ENCODE results near the gene BSDC1. TPM values are rescaled to one million over a fixed set of nuclear protein-coding genes. Genes with fewer than 3 reads are reported as not detected.

The BSDC1 gene
- total RNA-seq, 2 experiments from 2014 or later = 35.2 to 38.3 TPM

DNA sequence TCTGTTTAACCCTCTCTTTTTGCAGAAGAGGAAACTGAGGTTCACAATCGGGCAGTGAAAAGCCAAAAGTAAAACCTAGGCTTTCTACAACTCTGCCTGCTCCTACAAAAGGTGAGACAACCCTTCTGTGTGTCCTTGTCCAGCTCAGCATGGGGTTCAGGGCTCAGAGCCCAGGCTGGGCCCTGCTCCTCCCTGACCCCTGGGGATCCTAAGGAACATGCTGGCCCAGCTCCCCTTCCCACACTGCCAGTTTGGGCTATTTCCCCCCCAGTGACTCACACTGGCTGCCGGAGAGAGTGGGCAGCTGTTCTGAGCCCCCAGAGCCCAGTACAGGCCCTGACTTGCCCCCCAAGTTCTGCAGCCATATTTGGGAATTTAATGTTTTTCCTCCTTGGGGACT, 40.8 kb downstream of the BSDC1 start:
- no peak for DNase-seq
- CTCF ChIA-PET = interaction anchor here (1.1 to 1.3 kb wide), 2 partner anchors 73 to 105 kb away, joined by 3 to 4 read pairs; no protein-coding TSS in a partner anchor
- peaks cover 33% of the 10 kb centered on the region for H3K4me1 Mint-ChIP-seq (ENCODE audit: low read depth)
- H3K36me3 Mint-ChIP-seq (ENCODE audit: low read depth) = peaks cover 2% of the 10 kb centered on the region
- H3K27ac Mint-ChIP-seq = no peak overlapping the region
- no peaks in the 10 kb centered on the region for H3K27me3 Mint-ChIP-seq (ENCODE audit: low read depth)
- intact Hi-C loops (cut with micrococcal nuclease) = loop anchor here (5.0 kb wide), 1 partner anchor 131 kb away; the partner anchor contains the start of genes EIF3I and TMEM234
- peak overlapping the region; percentile 49 for H3K4me3 Mint-ChIP-seq
- H3K9me3 Mint-ChIP-seq = peaks cover 2% of the 10 kb centered on the region

DNA sequence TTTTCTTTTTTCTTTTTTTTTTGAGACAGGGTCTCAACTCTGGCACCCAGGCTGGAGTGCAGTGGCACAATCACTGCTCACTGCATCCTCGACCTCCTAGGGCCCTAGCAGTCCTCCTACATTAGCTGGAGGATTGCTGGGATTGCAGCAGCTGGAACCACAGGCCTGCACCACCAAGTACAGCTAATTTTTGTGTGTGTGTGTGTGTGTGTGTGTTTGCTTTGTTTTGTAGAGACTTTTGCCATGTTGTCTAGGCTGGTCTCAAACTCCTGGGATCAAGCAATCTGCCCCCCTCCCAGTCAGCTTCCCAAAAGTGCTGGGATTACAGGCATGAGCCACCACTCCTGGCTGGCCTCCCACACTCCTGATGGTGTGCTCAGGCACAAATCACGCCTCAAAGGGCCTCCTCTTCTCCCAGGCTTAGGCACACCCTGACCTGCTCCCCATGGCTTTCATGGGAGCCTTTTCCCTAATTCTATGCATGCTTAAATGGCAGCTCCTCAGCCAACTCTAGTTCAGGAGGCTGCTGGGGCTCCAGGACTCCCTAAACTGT, 41.3 kb downstream of the BSDC1 start:
- Mint-ChIP-seq H3K4me1 (ENCODE audit: low read depth) (peaks cover 31% of the 10 kb centered on the region), H3K27me3 (ENCODE audit: low read depth) (no peaks in the 10 kb centered on the region), H3K36me3 (ENCODE audit: low read depth) (no peaks in the 10 kb centered on the region), H3K9me3 (peaks cover 2% of the 10 kb centered on the region), H3K27ac (no peak overlapping the region), H3K4me3 (peak overlapping the region; percentile 49)
- no peak for DNase-seq
- intact Hi-C loops (cut with micrococcal nuclease) = loop anchor here (5.0 kb wide), 1 partner anchor 131 kb away; the partner anchor contains the start of genes EIF3I and TMEM234
- CTCF ChIA-PET = interaction anchor here (1.1 to 1.3 kb wide), 2 partner anchors 74 to 105 kb away, joined by 3 to 4 read pairs; no protein-coding TSS in a partner anchor

DNA sequence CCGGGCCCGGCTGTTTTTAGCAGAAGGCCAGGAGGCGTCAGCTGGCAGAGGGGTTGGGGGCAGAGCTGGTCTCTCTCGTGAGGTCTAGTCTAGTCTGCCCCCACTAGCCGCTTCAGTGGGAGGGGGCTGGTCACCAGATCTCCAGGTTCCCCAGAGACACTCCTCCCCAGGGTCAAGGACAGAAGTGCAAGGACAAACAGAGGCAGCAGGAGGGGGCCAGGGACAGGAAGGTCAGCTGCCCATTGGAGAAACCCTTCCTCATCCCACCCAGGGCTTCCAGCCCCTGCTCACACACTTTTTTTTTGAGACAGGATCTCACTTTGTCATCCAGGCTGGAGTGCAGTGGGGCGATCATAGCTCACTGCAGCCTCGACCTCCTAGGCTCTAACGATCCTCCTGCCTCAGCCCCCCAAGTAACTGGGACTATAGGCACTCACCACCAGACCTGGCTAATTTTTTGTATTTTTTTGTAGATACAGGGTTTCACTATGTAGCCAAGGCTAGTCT, 41.9 kb downstream of the BSDC1 start:
- Mint-ChIP-seq H3K4me1 (ENCODE audit: low read depth) (peaks cover 31% of the 10 kb centered on the region), H3K4me3 (peak overlapping the region; percentile 83), H3K27ac (no peak overlapping the region), H3K9me3 (peaks cover 2% of the 10 kb centered on the region), H3K27me3 (ENCODE audit: low read depth) (no peaks in the 10 kb centered on the region), H3K36me3 (ENCODE audit: low read depth) (no peaks in the 10 kb centered on the region)
- no peak for DNase-seq
- intact Hi-C loops (cut with micrococcal nuclease) = loop anchor here (5.0 kb wide), 1 partner anchor 130 kb away; the partner anchor contains the start of genes EIF3I and TMEM234
- CTCF ChIA-PET = interaction anchor here (0.7 to 1.3 kb wide), 3 partner anchors 15 to 104 kb away, joined by 3 to 4 read pairs (median 3); no protein-coding TSS in a partner anchor

DNA sequence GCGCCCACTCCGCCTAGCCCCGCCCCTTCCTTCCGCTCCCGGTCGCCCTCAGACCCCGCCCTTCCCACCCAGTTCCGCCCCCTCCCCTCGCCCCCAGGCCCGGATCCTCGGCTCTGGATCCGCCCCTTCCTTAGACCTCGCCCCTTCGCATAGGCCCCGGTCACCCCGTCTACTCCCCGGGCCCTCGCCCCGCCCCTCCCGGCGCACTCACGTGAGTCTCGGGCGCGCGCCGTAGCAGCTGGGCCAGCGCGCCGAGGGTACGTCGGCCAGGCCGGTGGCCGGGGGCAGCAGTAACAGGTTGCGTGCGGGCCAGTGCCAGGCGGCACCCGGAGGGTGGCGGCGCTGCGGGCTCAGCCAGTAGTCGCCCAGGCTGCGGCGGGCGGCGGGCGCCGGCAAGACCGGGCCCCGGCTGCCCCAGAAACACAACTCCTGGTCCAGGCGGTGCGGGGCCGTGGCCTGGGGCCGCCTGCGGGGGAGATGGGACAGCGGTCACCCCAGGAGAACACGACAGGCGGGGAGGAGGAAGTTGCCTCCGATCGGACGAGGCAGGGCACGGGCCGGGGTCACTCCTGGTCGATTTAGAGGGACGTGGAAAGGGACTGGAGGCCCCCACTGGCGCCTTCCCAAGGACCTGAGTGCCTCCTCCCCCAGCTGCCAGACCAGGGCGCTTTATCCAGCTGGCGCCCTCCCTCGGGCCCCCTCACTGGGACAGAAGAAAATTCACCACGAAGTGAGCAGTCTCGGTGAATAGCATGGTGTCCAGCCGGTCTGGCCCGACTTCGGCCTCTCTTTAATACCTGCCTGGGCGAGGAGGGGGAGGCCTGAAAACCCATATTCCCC, 42.6 kb downstream of the BSDC1 start:
- peak overlapping the region; percentile 83 for H3K4me3 Mint-ChIP-seq
- CTCF ChIA-PET = interaction anchor here (0.7 to 1.7 kb wide), 3 partner anchors 14 to 103 kb away, joined by 3 to 5 read pairs (median 4); partner anchors contain the start of gene MARCKSL1
- no peaks in the 10 kb centered on the region for H3K27me3 Mint-ChIP-seq (ENCODE audit: low read depth)
- peaks cover 2% of the 10 kb centered on the region for H3K9me3 Mint-ChIP-seq
- H3K36me3 Mint-ChIP-seq (ENCODE audit: low read depth) = no peaks in the 10 kb centered on the region
- H3K27ac Mint-ChIP-seq = peak overlapping the region; percentile 76
- H3K4me1 Mint-ChIP-seq (ENCODE audit: low read depth) = peaks cover 31% of the 10 kb centered on the region
- peak; percentile 95 for DNase-seq
- intact Hi-C loops (cut with micrococcal nuclease) = loop anchor here (1.0 to 5.0 kb wide), 4 partner anchors 12 to 279 kb away; partner anchors contain the start of genes BSDC1, EIF3I, TMEM234 and TMEM39B

DNA sequence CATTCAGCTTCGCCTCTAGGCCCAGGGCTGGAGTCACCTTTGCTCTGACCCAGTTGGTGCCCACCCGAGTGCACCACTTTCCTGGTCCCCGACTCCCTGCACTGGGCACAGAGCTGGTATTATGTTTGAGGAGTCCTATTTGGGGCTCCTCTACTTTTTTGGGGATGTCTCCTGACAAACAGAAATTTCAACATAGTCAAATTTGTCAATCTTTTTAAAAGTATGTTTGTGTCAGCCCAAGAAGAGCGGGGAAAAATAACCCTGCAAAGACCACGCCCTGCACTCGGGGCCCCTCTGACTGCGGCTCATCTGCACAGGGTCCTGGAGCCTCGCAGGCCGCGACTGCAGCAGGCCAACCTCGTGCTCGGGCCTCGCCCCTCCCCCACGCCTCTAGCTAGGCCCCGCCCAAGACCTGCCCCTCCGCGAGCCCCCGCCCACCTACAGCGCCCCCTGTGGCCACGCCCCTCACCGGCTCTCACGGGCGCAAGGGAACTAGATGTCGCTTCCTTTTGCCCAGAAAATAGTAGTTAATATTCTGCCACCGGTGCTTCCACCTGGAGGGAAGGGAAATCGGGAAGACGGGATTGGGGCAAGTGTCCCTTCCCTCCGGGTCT, 43.3 kb downstream of the BSDC1 start:
- Mint-ChIP-seq H3K9me3 (peaks cover 2% of the 10 kb centered on the region), H3K36me3 (ENCODE audit: low read depth) (no peaks in the 10 kb centered on the region), H3K4me3 (peak overlapping the region; percentile 83), H3K27ac (peak overlapping the region; percentile 76), H3K27me3 (ENCODE audit: low read depth) (no peaks in the 10 kb centered on the region), H3K4me1 (ENCODE audit: low read depth) (peaks cover 38% of the 10 kb centered on the region)
- CTCF ChIA-PET = interaction anchor here (1.7 kb wide), 2 partner anchors 15 to 20 kb away, joined by 3 to 5 read pairs; partner anchors contain the start of gene MARCKSL1
- intact Hi-C loops (cut with micrococcal nuclease) = loop anchor here (1.0 to 5.0 kb wide), 4 partner anchors 12 to 278 kb away; partner anchors contain the start of genes BSDC1, EIF3I, TMEM234 and TMEM39B
- DNase-seq = no peak

DNA sequence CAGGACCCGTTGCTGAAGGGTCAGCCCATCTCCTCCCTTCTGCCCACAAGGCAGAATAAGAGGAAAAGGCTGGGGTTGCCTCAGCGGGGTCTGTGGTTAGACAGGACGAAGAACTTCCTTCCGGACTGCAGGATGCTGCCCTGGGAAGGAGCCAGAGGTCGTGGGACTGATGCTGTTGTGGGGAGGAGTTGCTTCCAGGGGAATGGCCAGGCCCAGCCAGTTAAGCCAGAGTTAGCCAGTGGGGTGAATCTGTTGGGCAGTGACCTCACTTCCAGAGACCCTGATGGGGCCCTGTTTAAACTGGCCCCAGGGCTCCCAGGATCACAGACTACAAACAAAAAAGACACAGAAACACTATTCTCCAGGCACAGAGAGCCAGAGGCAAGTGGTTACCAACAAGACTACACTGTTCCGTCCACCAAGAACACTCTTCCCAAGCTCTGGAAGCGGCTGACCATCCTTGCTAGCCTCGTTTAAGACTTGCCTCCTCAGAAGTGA, 45.0 kb downstream of the BSDC1 start:
- no peak for DNase-seq
- intact Hi-C loops (cut with micrococcal nuclease) = no loop called here
- H3K27ac Mint-ChIP-seq = no peak overlapping the region
- H3K9me3 Mint-ChIP-seq = peaks cover 2% of the 10 kb centered on the region
- no peaks in the 10 kb centered on the region for H3K27me3 Mint-ChIP-seq (ENCODE audit: low read depth)
- no peaks in the 10 kb centered on the region for H3K36me3 Mint-ChIP-seq (ENCODE audit: low read depth)
- no peak overlapping the region for H3K4me3 Mint-ChIP-seq
- CTCF ChIA-PET = interaction anchor here (1.7 kb wide), 1 partner anchor 18 kb away, joined by 3 read pairs; no protein-coding TSS in a partner anchor
- H3K4me1 Mint-ChIP-seq (ENCODE audit: low read depth) = peaks cover 49% of the 10 kb centered on the region

DNA sequence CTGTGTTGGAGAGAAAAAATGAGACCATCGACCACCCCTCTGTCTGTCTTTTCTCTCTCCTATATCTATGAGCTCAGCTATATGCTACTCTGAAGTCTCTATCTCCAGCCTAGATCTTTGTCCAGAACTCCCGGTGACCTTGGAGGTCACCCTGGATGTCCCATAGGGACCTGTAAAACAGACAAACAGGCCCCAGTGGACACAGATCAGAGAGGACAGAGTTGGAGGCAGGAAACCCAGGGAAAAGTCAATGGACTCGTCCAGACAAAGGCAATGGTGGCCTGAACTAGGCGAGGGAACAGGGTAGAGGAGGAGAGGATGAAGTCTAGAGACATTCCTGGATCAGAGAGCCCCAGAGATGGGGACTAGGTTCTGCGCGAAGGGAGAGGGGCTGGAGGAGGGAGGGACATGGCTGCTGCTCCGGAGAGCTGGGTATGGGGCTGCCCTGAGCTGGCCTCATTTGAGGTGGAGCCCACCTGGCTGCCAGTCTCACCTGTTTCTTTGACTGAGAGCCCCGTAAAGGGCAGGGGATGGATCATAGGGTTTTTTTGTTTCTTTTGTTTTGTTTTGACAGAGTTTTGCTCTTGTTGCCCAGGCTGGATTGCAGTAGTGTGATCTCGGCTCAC, 47.6 kb downstream of the BSDC1 start:
- no peak for DNase-seq
- intact Hi-C loops (cut with micrococcal nuclease) = no loop called here
- H3K9me3 Mint-ChIP-seq = peaks cover 2% of the 10 kb centered on the region
- CTCF ChIA-PET = interaction anchor here (0.7 kb wide), 1 partner anchor 209 kb away, joined by 4 read pairs; no protein-coding TSS in a partner anchor
- no peak overlapping the region for H3K4me3 Mint-ChIP-seq
- H3K27ac Mint-ChIP-seq = no peak overlapping the region
- H3K27me3 Mint-ChIP-seq (ENCODE audit: low read depth) = no peaks in the 10 kb centered on the region
- no peaks in the 10 kb centered on the region for H3K36me3 Mint-ChIP-seq (ENCODE audit: low read depth)
- peaks cover 43% of the 10 kb centered on the region for H3K4me1 Mint-ChIP-seq (ENCODE audit: low read depth)

DNA sequence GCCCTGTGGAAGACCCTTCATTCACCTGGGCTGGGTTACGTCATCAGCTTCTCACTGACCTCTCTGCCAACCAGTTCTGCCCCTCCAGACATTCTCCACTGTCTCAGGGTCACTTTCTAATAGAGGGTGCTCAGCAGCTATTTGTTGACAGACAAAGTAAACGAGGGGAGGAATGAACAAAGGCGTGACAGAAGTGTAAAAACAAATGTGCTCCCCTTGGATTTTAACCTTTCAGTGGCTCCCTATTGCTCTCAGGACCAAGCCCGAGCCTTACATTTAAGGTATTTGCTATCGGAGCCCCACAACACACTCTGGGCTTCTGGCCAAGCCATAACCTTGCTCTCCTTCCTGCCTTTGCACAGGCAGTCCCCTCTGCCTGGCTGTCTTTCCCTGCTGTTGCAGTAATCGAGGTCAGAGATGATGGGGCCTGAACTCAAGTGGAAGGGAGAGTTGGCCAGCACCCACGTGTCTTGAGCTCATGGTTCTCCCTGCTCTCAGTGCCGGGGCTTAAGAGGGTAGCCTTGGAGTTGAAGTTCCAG, 48.9 kb downstream of the BSDC1 start:
- H3K27ac Mint-ChIP-seq = no peak overlapping the region
- H3K9me3 Mint-ChIP-seq = peaks cover under 1% of the 10 kb centered on the region
- intact Hi-C loops (cut with micrococcal nuclease) = no loop called here
- CTCF ChIA-PET = interaction anchor here (0.6 to 2.1 kb wide), 5 partner anchors 9 to 90 kb away, joined by 3 to 6 read pairs (median 3); partner anchors contain the start of gene MARCKSL1
- peaks cover 37% of the 10 kb centered on the region for H3K4me1 Mint-ChIP-seq (ENCODE audit: low read depth)
- peak; percentile 19 for DNase-seq
- no peaks in the 10 kb centered on the region for H3K36me3 Mint-ChIP-seq (ENCODE audit: low read depth)
- H3K27me3 Mint-ChIP-seq (ENCODE audit: low read depth) = no peaks in the 10 kb centered on the region
- no peak overlapping the region for H3K4me3 Mint-ChIP-seq

DNA sequence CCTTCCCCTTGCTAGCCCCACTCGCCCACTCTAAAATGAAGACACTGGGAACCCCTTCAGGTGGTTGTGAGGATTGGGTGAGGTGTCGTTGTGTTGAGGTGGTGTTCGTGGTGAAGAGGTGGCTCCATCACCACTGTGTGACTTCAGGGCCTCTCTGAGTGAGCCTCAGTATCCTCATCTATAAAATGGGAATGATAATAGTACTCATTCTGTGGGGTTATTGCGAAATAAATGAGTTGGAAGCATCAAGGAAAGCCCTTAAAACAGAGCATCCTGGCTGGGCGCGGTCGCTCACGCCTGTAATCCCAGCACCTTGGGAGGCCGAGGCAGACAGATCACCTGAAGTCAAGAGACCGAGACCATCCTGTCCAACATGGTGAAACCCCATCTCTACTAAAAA, 51.5 kb downstream of the BSDC1 start:
- peaks cover 42% of the 10 kb centered on the region for H3K4me1 Mint-ChIP-seq (ENCODE audit: low read depth)
- H3K9me3 Mint-ChIP-seq = no peaks in the 10 kb centered on the region
- H3K36me3 Mint-ChIP-seq (ENCODE audit: low read depth) = no peaks in the 10 kb centered on the region
- intact Hi-C loops (cut with micrococcal nuclease) = no loop called here
- CTCF ChIA-PET = interaction anchor here (1.0 to 1.8 kb wide), 2 partner anchors 12 to 127 kb away, joined by 3 to 5 read pairs; no protein-coding TSS in a partner anchor
- no peak overlapping the region for H3K27ac Mint-ChIP-seq
- DNase-seq = no peak
- H3K27me3 Mint-ChIP-seq (ENCODE audit: low read depth) = no peaks in the 10 kb centered on the region
- no peak overlapping the region for H3K4me3 Mint-ChIP-seq

DNA sequence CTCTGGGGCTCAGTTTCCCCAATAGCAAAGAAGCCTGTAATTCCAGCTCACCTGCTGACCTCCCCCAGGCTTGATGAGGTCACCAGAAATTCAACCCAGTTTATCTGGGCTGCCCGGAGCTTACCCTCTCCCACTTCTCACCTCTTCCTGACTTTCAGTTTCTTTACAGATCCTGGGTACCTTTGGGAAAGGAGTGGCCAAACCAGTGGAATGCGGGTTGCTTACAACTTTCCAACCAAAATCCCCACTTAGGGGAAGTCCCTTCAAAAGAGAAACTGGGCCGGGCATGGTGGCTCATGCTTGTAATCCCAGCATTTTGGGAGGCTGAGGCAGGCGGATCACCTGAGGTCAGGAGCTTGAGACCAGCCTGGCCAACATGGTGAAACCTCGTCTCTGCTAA, 52.3 kb downstream of the BSDC1 start:
- DNase-seq = no peak
- Mint-ChIP-seq H3K27me3 (ENCODE audit: low read depth) (no peaks in the 10 kb centered on the region), H3K4me3 (no peak overlapping the region), H3K4me1 (ENCODE audit: low read depth) (peaks cover 49% of the 10 kb centered on the region), H3K9me3 (no peaks in the 10 kb centered on the region), H3K36me3 (ENCODE audit: low read depth) (no peaks in the 10 kb centered on the region), H3K27ac (no peak overlapping the region)
- CTCF ChIA-PET = interaction anchor here (1.1 to 1.8 kb wide), 2 partner anchors 94 to 126 kb away, joined by 4 to 5 read pairs; no protein-coding TSS in a partner anchor
- intact Hi-C loops (cut with micrococcal nuclease) = no loop called here

DNA sequence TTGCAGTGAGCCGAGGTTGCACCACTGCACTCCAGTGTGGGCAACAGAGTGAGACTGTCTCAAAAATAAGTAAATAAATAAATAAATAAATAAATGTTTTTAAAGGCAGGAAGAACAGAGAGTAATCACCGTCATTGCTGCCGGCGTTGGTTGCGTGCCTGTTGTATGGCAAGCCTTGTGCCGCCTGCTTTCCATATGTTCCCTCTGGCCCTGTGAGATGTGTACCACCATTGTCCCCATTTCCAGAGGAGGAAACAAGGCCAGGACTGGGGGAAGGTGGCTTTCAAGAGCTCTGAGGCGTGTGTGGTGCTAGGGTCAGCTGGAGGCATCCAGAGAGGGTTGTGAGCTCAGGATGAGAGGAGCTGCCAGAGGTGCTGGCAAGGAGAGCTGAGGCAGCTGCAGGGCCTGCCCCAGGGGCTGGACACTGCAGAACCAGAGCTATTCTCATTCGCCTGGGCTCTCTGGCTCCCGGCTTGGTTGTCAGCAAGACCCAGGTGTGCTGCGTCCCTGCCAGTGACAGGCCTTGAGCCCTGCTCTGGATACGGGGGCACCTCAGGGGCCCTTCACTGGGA, 53.0 kb downstream of the BSDC1 start:
- Mint-ChIP-seq H3K27me3 (ENCODE audit: low read depth) (no peaks in the 10 kb centered on the region), H3K9me3 (no peaks in the 10 kb centered on the region), H3K27ac (no peak overlapping the region), H3K4me1 (ENCODE audit: low read depth) (peaks cover 49% of the 10 kb centered on the region), H3K4me3 (no peak overlapping the region), H3K36me3 (ENCODE audit: low read depth) (no peaks in the 10 kb centered on the region)
- CTCF ChIA-PET = interaction anchor here (1.1 to 1.8 kb wide), 2 partner anchors 93 to 125 kb away, joined by 4 to 5 read pairs; no protein-coding TSS in a partner anchor
- DNase-seq = no peak
- intact Hi-C loops (cut with micrococcal nuclease) = no loop called here

Measured in activated naive CD4-positive, alpha-beta T cell treated with anti-CD3 and anti-CD28 coated beads for 36 hours (primary cell).